ENCODE measurements around the gene FAM118A.
"Not testable (repeated sequence)": the region's sequence is repeated elsewhere in the genome, so short reads cannot be mapped to it uniquely, and the experiment has no call there.

Gene FAM118A

DNA sequence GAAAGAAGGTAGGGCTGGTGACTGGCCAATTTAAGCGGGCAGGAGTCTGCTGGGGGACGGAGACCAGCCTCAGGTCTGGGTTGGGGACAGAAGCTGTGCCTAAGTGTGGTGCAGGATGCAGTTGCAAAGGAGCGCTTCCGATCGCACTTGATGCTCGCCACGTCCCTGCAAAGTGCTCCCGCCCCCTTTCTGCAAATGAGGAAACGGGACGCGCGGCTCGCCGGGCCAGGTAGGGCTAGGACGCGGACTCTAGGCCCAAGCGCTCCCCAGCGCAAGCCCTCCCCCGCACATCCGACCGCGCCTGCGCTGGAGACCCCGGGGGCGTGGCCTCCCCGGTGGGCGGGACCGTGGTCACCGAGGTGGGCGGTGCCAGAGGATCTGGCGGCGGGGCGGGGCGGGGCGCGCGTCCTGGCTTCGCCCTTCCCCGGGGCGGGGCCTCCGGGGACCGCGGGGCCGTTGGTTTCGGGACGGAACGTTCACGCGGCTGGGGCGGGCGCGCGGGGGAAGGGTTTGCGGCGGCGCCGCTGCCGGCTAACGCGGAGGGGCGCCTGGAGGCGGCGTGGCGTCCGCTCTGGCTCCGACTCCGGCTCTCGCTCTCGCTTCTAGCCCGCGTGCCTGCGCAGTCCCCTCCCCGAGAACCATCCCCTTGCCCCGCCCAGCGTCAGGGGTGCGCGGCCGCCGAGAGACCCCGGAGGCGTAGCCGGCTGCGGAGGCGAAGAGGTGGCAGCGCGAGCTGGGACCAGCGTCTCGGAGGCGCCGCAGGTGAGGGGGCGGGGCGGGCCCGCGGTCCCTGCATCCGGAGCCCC, at the start of gene FAM118A:
FAM118A (plus strand) TSS at position 513 of the 806 bp plus-strand sequence. CDS start 12,446 bp downstream, outside the sequence.
- DNase-seq, result peak; percentile 98

- not testable (repeated sequence) for DNase-seq
These were observed 49.4 kb upstream of the FAM118A start for GRCh38 chr22:45260395-45260759.

DNA sequence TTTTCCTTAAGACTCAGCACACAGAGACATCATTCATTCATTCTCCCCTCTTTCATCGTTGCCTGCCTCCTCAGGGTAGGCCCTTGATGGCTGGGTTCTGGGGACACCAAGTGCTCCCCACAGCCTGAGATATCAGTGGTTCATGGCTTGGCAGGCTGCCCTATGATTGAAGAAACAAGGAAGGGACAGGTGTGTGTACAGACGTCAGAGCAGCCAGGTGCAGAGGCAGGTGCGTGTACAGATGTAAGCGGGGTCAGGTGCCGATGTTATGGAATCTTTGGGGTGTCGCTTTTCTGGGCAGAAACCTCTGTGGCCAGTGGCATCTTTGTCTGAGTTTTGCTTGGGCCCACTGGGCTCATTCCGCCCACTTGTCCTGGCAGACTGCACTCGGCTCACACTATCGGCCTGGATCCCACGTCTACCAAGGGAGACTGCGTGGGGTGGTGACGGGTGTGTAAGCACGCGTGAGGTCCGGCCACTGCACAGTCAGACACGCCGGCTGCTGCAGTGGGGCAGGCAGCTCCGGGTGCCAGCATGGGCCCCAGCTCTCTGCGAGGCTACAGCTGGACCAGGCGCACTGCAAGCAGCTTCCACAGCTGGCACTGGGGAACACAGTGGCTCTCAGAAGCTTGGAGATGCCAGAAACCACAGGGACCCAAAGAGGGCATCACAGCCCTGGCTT, 48.2 kb upstream of the FAM118A start:
- DNase-seq, result no peak

DNA sequence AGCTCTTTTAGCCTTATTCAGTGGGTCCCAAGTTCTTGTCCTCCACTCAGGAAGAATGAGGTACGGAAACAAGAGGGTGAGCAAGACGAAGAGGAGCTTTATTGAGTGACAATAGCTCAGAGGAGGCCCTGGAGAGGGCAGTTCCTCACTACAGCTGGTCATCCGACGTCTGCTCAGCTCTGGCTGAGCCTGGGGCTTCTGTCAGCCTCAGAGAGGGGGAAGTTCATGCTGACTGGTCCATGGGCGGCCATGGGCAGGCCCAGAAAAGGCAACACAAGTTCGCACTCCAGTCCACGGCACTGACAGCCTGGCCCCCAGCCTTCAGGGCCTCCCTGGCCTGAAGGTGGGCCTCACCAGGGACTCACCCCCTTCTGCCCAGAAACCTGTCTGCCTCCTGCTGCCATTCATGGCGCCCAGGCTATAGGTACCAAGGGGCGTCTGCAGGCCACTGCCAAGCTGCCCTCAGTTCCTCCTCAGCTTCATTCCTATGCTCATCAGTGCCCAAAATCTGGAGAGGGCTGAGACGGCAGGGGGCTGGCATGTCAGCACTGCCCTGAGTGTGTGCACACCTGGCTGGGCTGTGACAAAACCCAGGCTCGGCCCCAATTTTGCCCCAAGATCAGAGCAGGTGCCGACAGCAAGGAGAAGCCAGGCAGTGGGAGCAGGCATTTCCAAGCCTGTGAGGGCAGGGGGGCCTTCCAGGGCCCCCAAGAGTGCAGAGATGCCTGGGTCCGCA, 47.4 kb upstream of the FAM118A start:
- no peak for DNase-seq

DNA sequence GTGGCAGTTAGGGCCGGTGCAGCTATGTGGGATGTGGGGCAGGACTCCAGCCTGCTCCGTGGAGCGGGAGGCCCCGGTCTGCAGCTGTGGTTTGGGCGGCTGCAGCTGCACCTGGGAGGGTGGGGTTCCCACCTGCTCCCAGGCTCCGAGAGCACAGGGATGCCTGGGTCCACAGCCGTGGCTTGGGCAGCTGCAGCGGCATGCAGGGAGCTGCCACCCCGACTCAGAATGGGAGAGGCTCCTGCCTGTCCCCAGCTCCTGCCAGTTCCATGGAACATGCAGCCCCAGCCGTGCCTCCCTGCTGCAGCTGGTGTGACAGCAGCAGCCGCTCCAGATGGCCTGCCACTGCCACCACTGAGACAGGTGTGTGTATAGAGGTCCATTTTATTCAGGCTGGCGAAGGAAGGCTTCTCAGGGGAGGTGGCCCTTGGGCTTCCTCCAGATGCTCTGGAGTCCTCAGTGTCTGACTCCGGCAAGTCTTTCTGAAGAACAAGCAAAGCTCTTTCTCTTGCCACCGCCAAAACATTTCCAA, 46.7 kb upstream of the FAM118A start:
- DNase-seq, result no peak

- DNase-seq, result peak; percentile 92
These were observed 46.1 kb upstream of the FAM118A start for GRCh38 chr22:45263463-45264269.

DNA sequence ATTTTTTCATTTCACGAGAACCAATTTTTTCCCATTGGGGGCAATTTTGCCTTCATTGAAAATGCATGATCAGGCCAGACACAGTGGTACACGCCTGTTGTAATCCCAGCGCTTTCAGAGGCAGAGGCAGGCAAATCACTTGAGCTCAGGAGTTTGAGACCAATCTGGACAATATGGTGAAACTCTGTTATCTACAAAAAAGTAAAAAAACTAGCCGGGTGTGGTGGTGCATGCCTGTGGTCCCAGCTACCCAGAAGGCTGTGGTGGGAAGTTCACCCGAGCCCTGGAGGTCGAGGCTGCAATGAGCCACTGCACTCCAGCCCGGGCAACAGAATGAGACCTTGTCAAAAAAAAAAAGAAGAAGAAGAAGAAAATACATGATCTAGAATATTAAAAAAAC, 44.2 kb upstream of the FAM118A start:
- DNase-seq, result no peak

DNA sequence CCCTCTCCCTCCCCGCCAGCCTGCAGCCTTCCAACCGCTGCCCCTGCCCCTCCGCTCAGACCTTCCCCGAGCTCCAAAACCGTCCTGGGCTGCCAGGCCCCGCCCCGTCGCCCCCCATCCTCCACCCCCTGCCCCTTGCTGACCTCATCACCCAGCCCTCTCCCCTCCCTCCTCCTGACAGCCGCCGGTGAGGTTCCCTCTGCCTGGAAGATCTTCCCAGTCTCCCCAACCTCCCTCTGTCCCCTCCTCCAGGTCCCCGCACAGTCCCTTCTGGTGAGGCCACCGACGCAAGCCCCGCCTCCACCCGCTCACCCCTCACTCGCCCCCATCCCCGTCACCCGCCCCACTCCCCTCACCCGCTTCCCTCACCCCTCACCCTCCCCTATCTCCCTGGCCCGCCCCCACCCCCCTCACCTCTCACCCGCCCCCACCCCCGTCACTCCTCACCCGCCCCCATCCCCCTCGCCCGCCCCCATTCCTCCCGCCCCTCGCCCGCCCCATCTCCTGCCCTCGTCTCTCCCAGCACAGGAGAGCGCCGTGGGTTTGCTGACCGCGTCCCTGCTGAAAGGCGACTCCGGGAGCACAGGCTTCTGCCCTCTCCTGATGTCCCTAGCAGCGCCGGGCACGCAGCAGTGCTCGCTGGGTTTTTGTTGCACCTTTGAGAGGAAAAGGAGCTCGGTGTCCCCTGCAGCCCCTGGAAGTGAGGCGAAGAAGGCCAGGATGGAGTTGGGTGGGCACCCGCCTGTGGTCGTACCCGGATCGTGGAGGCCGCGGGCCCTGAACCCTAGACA, 41.4 kb upstream of the FAM118A start:
- peak; percentile 94 for DNase-seq

DNA sequence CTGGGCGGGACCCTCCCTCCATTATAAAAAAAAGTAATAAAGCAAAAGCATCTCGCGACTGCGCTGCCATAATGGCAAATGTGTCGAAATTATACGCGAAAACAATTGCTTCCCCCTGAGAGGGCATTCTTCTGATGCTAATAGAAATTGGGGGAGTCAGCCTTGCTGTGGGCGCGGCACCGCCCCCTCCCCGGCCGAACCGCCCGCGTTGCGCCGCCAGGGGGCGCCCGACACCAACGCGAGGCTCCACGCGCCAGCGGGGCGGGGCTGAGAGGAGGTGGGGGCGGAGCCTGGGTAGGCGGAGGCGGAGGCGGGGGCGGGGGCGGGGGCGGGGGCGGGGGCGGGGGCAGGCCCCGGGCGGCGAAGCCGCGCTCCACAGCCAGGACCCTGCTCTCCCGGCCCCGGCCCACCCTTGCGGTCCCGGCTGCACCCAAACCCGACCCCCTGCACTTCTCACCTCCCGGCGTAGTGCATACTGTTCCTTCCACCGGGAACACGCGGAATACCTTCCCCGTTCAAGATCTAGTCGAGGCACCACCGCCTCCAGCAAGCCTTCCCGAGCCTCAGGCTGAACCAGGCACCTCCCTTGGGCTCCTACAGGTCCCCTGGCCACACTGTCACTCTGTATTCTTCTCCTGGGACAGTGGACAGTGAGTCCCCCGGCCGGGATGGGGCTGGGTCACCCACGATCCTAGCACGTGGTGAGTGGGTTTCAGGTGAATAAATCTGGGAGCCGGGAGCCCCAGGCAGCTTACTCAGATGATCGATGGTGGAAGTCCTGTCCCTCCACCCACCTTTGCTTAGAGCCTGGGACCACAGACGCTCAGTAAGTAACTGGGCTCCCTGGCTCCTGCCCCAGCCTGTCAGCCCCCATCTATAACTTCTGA, 40.5 kb upstream of the FAM118A start:
- peak; percentile 89 for DNase-seq

GRCh38 chr22:45270095-45271020, 39.4 kb upstream of the FAM118A start:
- peak; percentile 39 for DNase-seq

- DNase-seq, result peak; percentile 46
These were observed 38.0 kb upstream of the FAM118A start for GRCh38 chr22:45271667-45272201.

GRCh38 chr22:45272498-45272897, 37.2 kb upstream of the FAM118A start:
- DNase-seq, result peak; percentile 37

DNA sequence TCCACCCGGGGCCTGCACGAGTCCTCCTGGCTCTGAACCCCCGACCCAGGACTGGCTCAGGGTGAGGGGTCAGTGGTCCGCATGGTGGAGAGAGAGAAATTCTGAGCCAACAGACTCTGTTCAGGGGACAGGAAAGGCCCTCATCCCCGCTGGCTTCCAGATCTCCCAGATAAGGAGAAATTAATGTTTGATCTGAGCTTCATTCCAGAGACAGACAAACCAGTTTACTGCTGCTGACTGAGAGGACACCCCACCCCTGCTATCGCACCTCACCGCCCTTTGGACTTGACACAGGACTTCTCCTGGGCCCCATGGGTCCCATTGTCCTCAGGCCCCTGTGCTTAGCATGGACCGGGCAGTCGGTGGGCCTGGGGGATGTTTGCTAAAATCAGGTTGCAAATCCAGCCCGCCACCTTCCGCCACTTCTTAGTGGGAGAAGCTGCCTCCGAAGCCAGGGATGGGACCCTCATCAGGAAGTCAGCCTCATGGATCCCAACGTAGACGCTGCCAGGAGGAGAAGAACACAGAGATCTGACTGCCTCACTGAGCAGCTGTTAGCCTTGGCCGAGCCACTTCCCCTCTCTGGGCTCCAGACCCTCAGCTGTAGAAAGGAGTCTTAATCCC, 36.2 kb upstream of the FAM118A start:
- peak; percentile 43 for DNase-seq

DNA sequence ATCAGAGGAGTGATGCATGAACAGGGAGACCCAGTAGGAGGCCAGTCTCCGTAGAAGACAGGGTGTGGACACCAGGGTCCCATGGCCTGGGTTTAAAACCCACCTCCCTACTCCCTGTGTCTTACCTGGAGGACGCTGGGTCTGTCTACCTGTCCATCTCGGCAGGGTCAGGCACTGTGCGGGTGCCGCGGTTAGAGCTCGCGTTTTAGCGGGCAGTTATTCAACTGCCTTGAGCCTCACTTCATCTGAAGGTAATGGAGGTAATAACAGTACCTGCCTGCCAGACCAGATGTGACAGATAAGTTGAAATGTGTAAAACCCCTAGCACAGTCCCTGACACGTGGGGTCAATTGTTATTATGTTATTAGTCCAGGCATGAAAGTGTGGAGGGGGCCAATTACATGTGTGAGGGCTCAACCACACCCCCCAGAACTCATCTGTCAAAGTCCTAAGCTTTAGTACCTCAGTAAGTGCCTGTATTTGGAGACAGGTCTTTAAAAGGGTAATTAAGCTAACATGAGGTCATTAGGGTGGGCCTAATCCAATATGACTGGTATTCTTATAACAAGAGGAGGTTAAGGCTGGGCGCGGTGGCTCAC, 33.1 kb upstream of the FAM118A start:
- peak; percentile 51 for DNase-seq

- DNase-seq, result not testable (repeated sequence)
These were observed 32.0 kb upstream of the FAM118A start for GRCh38 chr22:45277720-45278119.

- DNase-seq, result no peak
These were observed 31.6 kb upstream of the FAM118A start for GRCh38 chr22:45278125-45278524.

DNA sequence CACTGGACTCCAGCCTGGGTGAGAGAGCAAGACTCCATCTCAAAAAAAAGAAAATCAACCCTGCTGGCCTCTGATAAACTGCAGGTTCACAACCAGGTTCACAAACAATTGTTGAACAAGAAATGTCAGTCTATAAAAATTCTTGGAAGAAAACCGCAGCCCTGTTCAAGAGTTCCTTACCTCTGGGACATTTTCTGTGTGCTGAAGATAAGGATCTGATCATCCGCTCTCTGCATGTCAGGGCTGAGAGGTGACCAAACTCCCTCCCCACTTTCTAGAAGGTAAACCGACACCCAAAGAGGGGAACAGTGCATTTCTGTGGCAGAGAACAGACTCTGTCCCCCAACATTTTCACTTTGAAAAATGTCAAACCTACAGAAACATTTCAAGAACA, 29.1 kb upstream of the FAM118A start:
- no peak for DNase-seq

GRCh38 chr22:45281010-45281409, 28.7 kb upstream of the FAM118A start:
- DNase-seq, result no peak
